Loucy (cell line): ENCODE data around the gene POLR3B.

Experiments
- H2AFZ ChIP-seq: fragments of 200-600 bp; sonication (generic); 2 replicates; pipeline ENCODE4 v1.6.0; 2016; ENCODE audit warnings: antibody characterized with exemption, mild to moderate bottlenecking, low read length, moderate library complexity
- H3F3A ChIP-seq: fragments of 200-600 bp; 2 replicates; pipeline ENCODE4 v1.6.0; 2016; ENCODE audit warnings: antibody characterized with exemption, low read depth, mild to moderate bottlenecking
- H3K27me3 ChIP-seq: fragments of 200-600 bp; sonication (generic); 2 replicates; pipeline ENCODE4 v1.6.1; 2014; ENCODE audit warnings: low read length, mild to moderate bottlenecking; ENCODE audit not compliant: insufficient read depth, poor library complexity, severe bottlenecking
- H3K36me3 ChIP-seq: fragments of 200-600 bp; sonication (generic); 2 replicates; pipeline ENCODE4 v1.6.1; 2016; ENCODE audit warnings: low read length; ENCODE audit not compliant: insufficient read depth
- H3K4me1 ChIP-seq: fragments of 200-600 bp; sonication (generic); 2 replicates; pipeline ENCODE4 v1.5.1; 2014; ENCODE audit warnings: low read length, mild to moderate bottlenecking; ENCODE audit not compliant: insufficient read depth, poor library complexity, severe bottlenecking
- H3K4me2 ChIP-seq: fragments of 200-600 bp; sonication (generic); 2 replicates; pipeline ENCODE4 v1.6.0; 2014; ENCODE audit warnings: antibody characterized with exemption, low read length, low read depth, mild to moderate bottlenecking; ENCODE audit not compliant: poor library complexity, severe bottlenecking
- H3K4me3 ChIP-seq: fragments of 200-600 bp; sonication (generic); 2 replicates; pipeline ENCODE4 v1.5.1; 2014; ENCODE audit warnings: low read length, mild to moderate bottlenecking, mixed read lengths; ENCODE audit not compliant: poor library complexity, severe bottlenecking
- H3K79me2 ChIP-seq: fragments of 200-600 bp; sonication (generic); 2 replicates; pipeline ENCODE4 v1.6.1; 2014; ENCODE audit warnings: low read length; ENCODE audit not compliant: insufficient read depth
- H3K9ac ChIP-seq: fragments of 200-600 bp; sonication (generic); 2 replicates; pipeline ENCODE4 v1.6.0; 2014; ENCODE audit warnings: mild to moderate bottlenecking, low read depth, low read length, moderate library complexity; ENCODE audit not compliant: poor library complexity, severe bottlenecking
- H3K9me2 ChIP-seq: fragments of 200-600 bp; sonication (generic); replicated peaks from 2 replicates; pipeline ENCODE4 v1.6.1; 2016; ENCODE audit warnings: low read depth, low read length, mixed read lengths
- H3K9me3 ChIP-seq: fragments of 200-600 bp; sonication (generic); 2 replicates; pipeline ENCODE4 v1.6.1; 2014; ENCODE audit warnings: mild to moderate bottlenecking, antibody characterized with exemption, low read length, low read depth; ENCODE audit not compliant: insufficient read depth
- H4K20me1 ChIP-seq: fragments of 200-600 bp; sonication (generic); 2 replicates; pipeline ENCODE4 v1.6.0; 2014; ENCODE audit warnings: antibody characterized with exemption, low read length, mild to moderate bottlenecking; ENCODE audit not compliant: insufficient read depth, poor library complexity, severe bottlenecking
- CTCF ChIP-seq: fragments of 200-600 bp; sonication (generic); conservative IDR thresholded peaks from 2 replicates; pipeline ENCODE4 v1.5.1; 2014; ENCODE audit warnings: mild to moderate bottlenecking, antibody characterized with exemption, low read length
- EZH2phosphoT487 ChIP-seq: fragments of 200-600 bp; IDR thresholded peaks from 2 replicates; pipeline ENCODE4 v1.6.1; 2018; ENCODE audit warnings: antibody characterized with exemption, mild to moderate bottlenecking, moderate library complexity, borderline replicate concordance

Gene POLR3B

DNA sequence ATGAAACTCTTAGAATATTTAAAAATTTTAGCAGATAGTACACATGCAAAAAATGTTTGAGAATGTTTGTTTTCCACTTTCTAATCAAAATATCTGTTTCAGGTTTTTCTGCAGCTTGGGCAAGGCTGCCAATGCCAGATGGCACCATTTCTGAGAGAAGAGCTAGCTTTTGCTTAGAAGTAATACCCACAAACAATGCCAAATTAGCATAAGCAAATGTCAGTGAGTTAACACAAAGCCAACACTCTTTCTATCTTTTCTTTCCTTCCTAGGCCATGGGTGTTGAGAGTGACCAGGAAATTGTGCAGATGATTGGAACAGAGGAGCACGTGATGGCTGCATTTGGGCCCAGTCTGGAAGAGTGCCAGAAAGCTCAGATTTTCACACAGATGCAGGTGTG, 35.2 kb downstream of the POLR3B start:
- no peak overlapping the region for H2AFZ ChIP-seq
- H3K4me2 ChIP-seq, result no peak overlapping the region
- H3K27me3 ChIP-seq, result no peaks in the 10 kb centered on the region
- no peaks in the 10 kb centered on the region for H4K20me1 ChIP-seq
- no peak overlapping the region for H3K4me3 ChIP-seq
- no peaks in the 10 kb centered on the region for H3K9me2 ChIP-seq
- TF ChIP-seq EZH2phosphoT487 (no peak), CTCF (no peak)
- H3K4me1 ChIP-seq, result no peaks in the 10 kb centered on the region
- H3K36me3 ChIP-seq, result peaks cover 40% of the 10 kb centered on the region; the same call in 1 of the 2 replicates
- H3K9ac ChIP-seq, result no peak overlapping the region
- H3K79me2 ChIP-seq, result no peaks in the 10 kb centered on the region
- no peaks in the 10 kb centered on the region for H3K9me3 ChIP-seq
- H3F3A ChIP-seq, result no peaks in the 10 kb centered on the region

DNA sequence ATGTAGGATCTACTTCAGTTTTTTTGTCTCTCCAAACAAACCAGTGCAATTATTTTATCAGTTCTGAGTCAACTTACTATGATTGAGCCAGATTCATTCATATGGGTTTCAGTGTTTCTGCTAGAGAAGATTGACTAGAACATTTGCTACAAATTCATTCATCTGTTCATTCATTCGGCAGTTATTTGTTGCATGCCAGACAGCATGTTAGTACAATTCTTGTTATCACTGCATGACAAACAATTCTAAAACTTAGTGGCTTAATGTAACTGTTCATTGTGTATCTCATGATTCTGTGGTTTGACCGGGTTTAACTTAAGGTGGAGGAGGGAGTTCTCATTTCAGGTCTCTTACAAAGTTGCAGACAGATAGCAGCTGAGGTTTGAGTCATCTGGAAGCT, 52.3 kb downstream of the POLR3B start:
- Histone ChIP-seq H3K27me3 (no peaks in the 10 kb centered on the region), H3K4me1 (peaks cover 16% of the 10 kb centered on the region), H2AFZ (no peak overlapping the region), H3K36me3 (peaks cover 25% of the 10 kb centered on the region; the same call in 1 of the 2 replicates), H3K9me2 (no peaks in the 10 kb centered on the region), H3F3A (no peaks in the 10 kb centered on the region), H3K4me3 (no peak overlapping the region), H4K20me1 (no peaks in the 10 kb centered on the region), H3K9me3 (no peaks in the 10 kb centered on the region), H3K4me2 (no peak overlapping the region), H3K9ac (no peak overlapping the region), H3K79me2 (no peaks in the 10 kb centered on the region)
- TF ChIP-seq CTCF (no peak), EZH2phosphoT487 (no peak)

GRCh38 chr12:106412563-106412962, 55.0 kb downstream of the POLR3B start:
- Histone ChIP-seq H3K4me1 (peaks cover 5% of the 10 kb centered on the region), H2AFZ (no peak overlapping the region), H3F3A (no peaks in the 10 kb centered on the region), H3K9me2 (no peaks in the 10 kb centered on the region), H3K9me3 (no peaks in the 10 kb centered on the region), H3K79me2 (no peaks in the 10 kb centered on the region), H4K20me1 (no peaks in the 10 kb centered on the region), H3K4me2 (no peak overlapping the region), H3K27me3 (no peaks in the 10 kb centered on the region), H3K36me3 (peaks cover 40% of the 10 kb centered on the region; the same call in 1 of the 2 replicates), H3K9ac (no peak overlapping the region), H3K4me3 (no peak overlapping the region)
- no peak for TF ChIP-seq CTCF
- no peak for TF ChIP-seq EZH2phosphoT487
